ENCODE data around the gene FAM83E.

DNA sequence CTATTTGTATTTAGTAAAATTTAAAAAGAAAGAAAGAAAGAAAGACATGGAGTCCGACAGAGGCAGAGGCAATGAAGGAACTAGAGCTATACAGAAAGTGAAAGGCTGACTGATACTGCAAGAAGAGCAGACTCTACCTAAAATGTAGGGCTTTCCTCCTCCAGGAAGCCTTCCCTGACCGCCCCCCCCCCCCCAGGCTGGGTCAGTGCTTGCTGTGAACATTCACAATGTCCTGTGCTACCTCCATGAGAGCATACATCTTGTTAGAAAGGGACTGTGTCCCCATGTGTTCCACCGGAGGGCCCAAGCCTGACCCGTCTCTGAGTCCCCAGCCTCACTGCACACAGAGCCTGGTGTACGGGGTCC, 36.8 kb upstream of the FAM83E start:
- TF ChIP-seq SP1 (IDR thresholded peaks at IDR 0.05) (no peak), LEF1 (IDR thresholded peaks at IDR 0.05; ENCODE audit: borderline replicate concordance) (no peak), FOXK2 (IDR thresholded peaks at IDR 0.05) (no peak), FOXA1 (IDR thresholded peaks at IDR 0.05) (no peak), HDGF (IDR thresholded peaks at IDR 0.05; ENCODE audit: borderline replicate concordance) (no peak), PKNOX1 (IDR thresholded peaks at IDR 0.05) (no peak), TARDBP (IDR thresholded peaks at IDR 0.05) (no peak), L3MBTL2 (conservative IDR thresholded peaks at IDR 0.05) (no peak), ELF4 (IDR thresholded peaks at IDR 0.05) (no peak), FOXM1 (IDR thresholded peaks at IDR 0.05; ENCODE audit: borderline replicate concordance) (no peak), BHLHE40 (IDR thresholded peaks at IDR 0.05; ENCODE audit: borderline replicate concordance) (no peak)
